ENCODE results near the gene CTXND1.

CTXND1 gene

GRCh38 chr15:80179025-80179759 lies 72.8 kb downstream of the CTXND1 start:
- Histone ChIP-seq H3K9ac (ENCODE audit: low read depth, low read length, poor library complexity, severe bottlenecking) (no peak overlapping the region), H3K79me2 (ENCODE audit: insufficient read depth, low read length) (no peaks in the 10 kb centered on the region), H3K9me2 (replicated peaks; ENCODE audit: low read depth, low read length) (no peaks in the 10 kb centered on the region), H3K9me3 (ENCODE audit: insufficient read depth, low read depth, low read length) (no peaks in the 10 kb centered on the region), H3K4me1 (ENCODE audit: insufficient read depth, low read length, poor library complexity, severe bottlenecking) (no peaks in the 10 kb centered on the region), H4K20me1 (ENCODE audit: insufficient read depth, low read length, poor library complexity, severe bottlenecking) (no peaks in the 10 kb centered on the region), H3F3A (ENCODE audit: low read depth) (no peaks in the 10 kb centered on the region), H3K4me2 (ENCODE audit: low read depth, low read length, poor library complexity, severe bottlenecking) (no peak overlapping the region), H3K27me3 (ENCODE audit: insufficient read depth, low read length, poor library complexity, severe bottlenecking) (no peaks in the 10 kb centered on the region), H3K36me3 (ENCODE audit: insufficient read depth, low read length) (peaks cover 11% of the 10 kb centered on the region; the same call in 1 of the 2 replicates), H3K4me3 (ENCODE audit: low read length, poor library complexity, severe bottlenecking) (no peak overlapping the region), H2AFZ (ENCODE audit: low read length) (no peak overlapping the region)
- no peak for TF ChIP-seq EZH2phosphoT487 (IDR thresholded peaks at IDR 0.05; ENCODE audit: borderline replicate concordance)

GRCh38 chr15:80177156-80177555 lies 74.9 kb downstream of the CTXND1 start:
- peaks cover 11% of the 10 kb centered on the region; the same call in 1 of the 2 replicates for H3K36me3 ChIP-seq (ENCODE audit: insufficient read depth, low read length)
- H2AFZ ChIP-seq (ENCODE audit: low read length), result no peak overlapping the region
- no peaks in the 10 kb centered on the region for H3K79me2 ChIP-seq (ENCODE audit: insufficient read depth, low read length)
- H3K27me3 ChIP-seq (ENCODE audit: insufficient read depth, low read length, poor library complexity, severe bottlenecking), result no peaks in the 10 kb centered on the region
- H3F3A ChIP-seq (ENCODE audit: low read depth), result no peaks in the 10 kb centered on the region
- TF ChIP-seq CTCF (conservative IDR thresholded peaks at IDR 0.05; ENCODE audit: low read length) (no peak), EZH2phosphoT487 (IDR thresholded peaks at IDR 0.05; ENCODE audit: borderline replicate concordance) (no peak)
- H4K20me1 ChIP-seq (ENCODE audit: insufficient read depth, low read length, poor library complexity, severe bottlenecking), result no peaks in the 10 kb centered on the region
- H3K9ac ChIP-seq (ENCODE audit: low read depth, low read length, poor library complexity, severe bottlenecking), result no peak overlapping the region
- no peaks in the 10 kb centered on the region for H3K4me1 ChIP-seq (ENCODE audit: insufficient read depth, low read length, poor library complexity, severe bottlenecking)
- H3K9me3 ChIP-seq (ENCODE audit: insufficient read depth, low read depth, low read length), result no peaks in the 10 kb centered on the region
- no peak overlapping the region for H3K4me3 ChIP-seq (ENCODE audit: low read length, poor library complexity, severe bottlenecking)
- H3K9me2 ChIP-seq (replicated peaks; ENCODE audit: low read depth, low read length), result no peaks in the 10 kb centered on the region
- no peak overlapping the region for H3K4me2 ChIP-seq (ENCODE audit: low read depth, low read length, poor library complexity, severe bottlenecking)

GRCh38 chr15:80176443-80176842 lies 75.6 kb downstream of the CTXND1 start:
- Histone ChIP-seq H3K36me3 (ENCODE audit: insufficient read depth, low read length) (peaks cover 4% of the 10 kb centered on the region; the same call in 1 of the 2 replicates), H3K4me3 (ENCODE audit: low read length, poor library complexity, severe bottlenecking) (no peak overlapping the region), H2AFZ (ENCODE audit: low read length) (no peak overlapping the region), H3K27me3 (ENCODE audit: insufficient read depth, low read length, poor library complexity, severe bottlenecking) (no peaks in the 10 kb centered on the region), H3K9me3 (ENCODE audit: insufficient read depth, low read depth, low read length) (no peaks in the 10 kb centered on the region), H3K9ac (ENCODE audit: low read depth, low read length, poor library complexity, severe bottlenecking) (no peak overlapping the region), H3K4me2 (ENCODE audit: low read depth, low read length, poor library complexity, severe bottlenecking) (no peak overlapping the region), H3K9me2 (replicated peaks; ENCODE audit: low read depth, low read length) (no peaks in the 10 kb centered on the region), H3F3A (ENCODE audit: low read depth) (no peaks in the 10 kb centered on the region), H3K4me1 (ENCODE audit: insufficient read depth, low read length, poor library complexity, severe bottlenecking) (no peaks in the 10 kb centered on the region), H3K79me2 (ENCODE audit: insufficient read depth, low read length) (no peaks in the 10 kb centered on the region), H4K20me1 (ENCODE audit: insufficient read depth, low read length, poor library complexity, severe bottlenecking) (no peaks in the 10 kb centered on the region)
- TF ChIP-seq EZH2phosphoT487 (IDR thresholded peaks at IDR 0.05; ENCODE audit: borderline replicate concordance) (no peak), CTCF (conservative IDR thresholded peaks at IDR 0.05; ENCODE audit: low read length) (no peak)

GRCh38 chr15:80175436-80175835 lies 76.6 kb downstream of the CTXND1 start:
- H3K4me1 ChIP-seq (ENCODE audit: insufficient read depth, low read length, poor library complexity, severe bottlenecking), result no peaks in the 10 kb centered on the region
- no peaks in the 10 kb centered on the region for H4K20me1 ChIP-seq (ENCODE audit: insufficient read depth, low read length, poor library complexity, severe bottlenecking)
- no peaks in the 10 kb centered on the region for H3K9me3 ChIP-seq (ENCODE audit: insufficient read depth, low read depth, low read length)
- TF ChIP-seq EZH2phosphoT487 (IDR thresholded peaks at IDR 0.05; ENCODE audit: borderline replicate concordance), result no peak
- no peak for TF ChIP-seq CTCF (conservative IDR thresholded peaks at IDR 0.05; ENCODE audit: low read length)
- no peaks in the 10 kb centered on the region for H3K27me3 ChIP-seq (ENCODE audit: insufficient read depth, low read length, poor library complexity, severe bottlenecking)
- no peaks in the 10 kb centered on the region for H3F3A ChIP-seq (ENCODE audit: low read depth)
- no peak overlapping the region for H2AFZ ChIP-seq (ENCODE audit: low read length)
- H3K9ac ChIP-seq (ENCODE audit: low read depth, low read length, poor library complexity, severe bottlenecking), result no peak overlapping the region
- no peak overlapping the region for H3K4me3 ChIP-seq (ENCODE audit: low read length, poor library complexity, severe bottlenecking)
- no peaks in the 10 kb centered on the region; the same call in 1 of the 2 replicates for H3K36me3 ChIP-seq (ENCODE audit: insufficient read depth, low read length)
- H3K4me2 ChIP-seq (ENCODE audit: low read depth, low read length, poor library complexity, severe bottlenecking), result no peak overlapping the region
- no peaks in the 10 kb centered on the region for H3K9me2 ChIP-seq (replicated peaks; ENCODE audit: low read depth, low read length)
- no peaks in the 10 kb centered on the region for H3K79me2 ChIP-seq (ENCODE audit: insufficient read depth, low read length)

Measured in Loucy (cell line).